MCF 10A (cell line): Measurements from ENCODE around the gene TAF3. TPM values are rescaled to one million over a fixed set of nuclear protein-coding genes. Genes with fewer than 3 reads are reported as not detected.
"Not testable (repeated sequence)": the region's sequence is repeated elsewhere in the genome, so short reads cannot be mapped to it uniquely, and the experiment has no call there.

Experiments
- Bru-seq: library from RNA; stranded (reverse); fragments of 400-500 nt; gene quantifications from one replicate; lab custom pipeline; 2021; lab: Mats Ljungman, UMichigan
- BruChase-seq, 2 experiments: library from RNA; stranded (reverse); fragments of 400-500 nt; gene quantifications; one replicate each; lab custom pipeline; 2021; lab: Mats Ljungman, UMichigan
- BruUV-seq: library from RNA; stranded (reverse); fragments of 400-500 nt; replicated peaks from 2 replicates; lab custom pipeline; 2021; lab: Mats Ljungman, UMichigan
- CTCF ChIA-PET: fragments of 300-600 bp; sonication (Branson Sonifier 250); formaldehyde crosslinking; extraction: SDS; loops from one replicate; lab custom pipeline; 2021; ENCODE audit warnings: antibody characterized with exemption, inconsistent platforms; lab: Yijun Ruan, JAX
- POLR2A ChIA-PET: fragments of 300-600, 350-650 bp; sonication (Branson Sonifier 250); formaldehyde crosslinking; extraction: SDS; loops from one replicate; lab custom pipeline; 2020; ENCODE audit warnings: antibody characterized with exemption, inconsistent platforms; lab: Yijun Ruan, JAX
- DNase-seq: peaks from one replicate; pipeline ENCODE4 v3.0.0-alpha.2; 2018; ENCODE audit not compliant: unreplicated experiment
- H3K27ac Mint-ChIP-seq: one replicate; pipeline ENCODE4 v1.8.0; 2022; ENCODE audit warnings: mild to moderate bottlenecking, low read depth, mixed read lengths; ENCODE audit not compliant: unreplicated experiment
- H3K27me3 Mint-ChIP-seq: one replicate; pipeline ENCODE4 v1.8.0; 2022; ENCODE audit warnings: mixed read lengths; ENCODE audit not compliant: insufficient read depth, unreplicated experiment
- H3K36me3 Mint-ChIP-seq: one replicate; pipeline ENCODE4 v1.8.0; 2022; ENCODE audit warnings: mild to moderate bottlenecking, moderate library complexity, mixed read lengths; ENCODE audit not compliant: insufficient read depth, unreplicated experiment
- H3K4me1 Mint-ChIP-seq: one replicate; pipeline ENCODE4 v1.8.0; 2022; ENCODE audit warnings: mixed read lengths; ENCODE audit not compliant: insufficient read depth, unreplicated experiment
- H3K4me3 Mint-ChIP-seq: one replicate; pipeline ENCODE4 v1.8.0; 2022; ENCODE audit warnings: mild to moderate bottlenecking, moderate library complexity, mixed read lengths; ENCODE audit not compliant: unreplicated experiment
- H3K9me3 Mint-ChIP-seq: one replicate; pipeline ENCODE4 v1.8.0; 2022; ENCODE audit warnings: mixed read lengths; ENCODE audit not compliant: unreplicated experiment
- intact Hi-C: fragments of 100-400 bp; cut with micrococcal nuclease; formaldehyde crosslinking; loops from 2 replicates; pipeline ENCODE4 v1.14.1; 2022
- long read RNA-seq: library from polyadenylated mRNA; stranded (forward); transcript quantifications from one replicate; pipeline ENCODE4 v2.0.0, GENCODE V29; 2022
- total RNA-seq: library from RNA; stranded (reverse); gene quantifications from 2 replicates; pipeline ENCODE4 v1.2.3, GENCODE V29; 2022
- TF ChIP-seq, protein P1 (sequence below): fragments of 200-600 bp; IDR thresholded peaks from one replicate; pipeline ENCODE4 v1.8.0; 2022; ENCODE audit warnings: antibody characterized with exemption, mild to moderate bottlenecking; ENCODE audit not compliant: unreplicated experiment

Gene TAF3, protein sequence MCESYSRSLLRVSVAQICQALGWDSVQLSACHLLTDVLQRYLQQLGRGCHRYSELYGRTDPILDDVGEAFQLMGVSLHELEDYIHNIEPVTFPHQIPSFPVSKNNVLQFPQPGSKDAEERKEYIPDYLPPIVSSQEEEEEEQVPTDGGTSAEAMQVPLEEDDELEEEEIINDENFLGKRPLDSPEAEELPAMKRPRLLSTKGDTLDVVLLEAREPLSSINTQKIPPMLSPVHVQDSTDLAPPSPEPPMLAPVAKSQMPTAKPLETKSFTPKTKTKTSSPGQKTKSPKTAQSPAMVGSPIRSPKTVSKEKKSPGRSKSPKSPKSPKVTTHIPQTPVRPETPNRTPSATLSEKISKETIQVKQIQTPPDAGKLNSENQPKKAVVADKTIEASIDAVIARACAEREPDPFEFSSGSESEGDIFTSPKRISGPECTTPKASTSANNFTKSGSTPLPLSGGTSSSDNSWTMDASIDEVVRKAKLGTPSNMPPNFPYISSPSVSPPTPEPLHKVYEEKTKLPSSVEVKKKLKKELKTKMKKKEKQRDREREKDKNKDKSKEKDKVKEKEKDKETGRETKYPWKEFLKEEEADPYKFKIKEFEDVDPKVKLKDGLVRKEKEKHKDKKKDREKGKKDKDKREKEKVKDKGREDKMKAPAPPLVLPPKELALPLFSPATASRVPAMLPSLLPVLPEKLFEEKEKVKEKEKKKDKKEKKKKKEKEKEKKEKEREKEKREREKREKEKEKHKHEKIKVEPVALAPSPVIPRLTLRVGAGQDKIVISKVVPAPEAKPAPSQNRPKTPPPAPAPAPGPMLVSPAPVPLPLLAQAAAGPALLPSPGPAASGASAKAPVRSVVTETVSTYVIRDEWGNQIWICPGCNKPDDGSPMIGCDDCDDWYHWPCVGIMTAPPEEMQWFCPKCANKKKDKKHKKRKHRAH
- total RNA-seq = 9.3 and 9.9 TPM in 2 replicates
- percentile 63 among the genes with signal in this experiment for Bru-seq, nascent RNA
- percentile 59 among the genes with signal in this experiment for BruChase-seq, experiment 1, labeled RNA remaining after a 6-hour chase
- percentile 58 among the genes with signal in this experiment for BruChase-seq, experiment 2, labeled RNA remaining after a 2-hour chase
- long read RNA-seq, full-length matches to known transcripts = 11 of 20 reads
- long read RNA-seq, partial matches to known transcripts = 6 of 20 reads
- long read RNA-seq, other reads (novel, unspliced or antisense) = 3 of 20 reads

DNA sequence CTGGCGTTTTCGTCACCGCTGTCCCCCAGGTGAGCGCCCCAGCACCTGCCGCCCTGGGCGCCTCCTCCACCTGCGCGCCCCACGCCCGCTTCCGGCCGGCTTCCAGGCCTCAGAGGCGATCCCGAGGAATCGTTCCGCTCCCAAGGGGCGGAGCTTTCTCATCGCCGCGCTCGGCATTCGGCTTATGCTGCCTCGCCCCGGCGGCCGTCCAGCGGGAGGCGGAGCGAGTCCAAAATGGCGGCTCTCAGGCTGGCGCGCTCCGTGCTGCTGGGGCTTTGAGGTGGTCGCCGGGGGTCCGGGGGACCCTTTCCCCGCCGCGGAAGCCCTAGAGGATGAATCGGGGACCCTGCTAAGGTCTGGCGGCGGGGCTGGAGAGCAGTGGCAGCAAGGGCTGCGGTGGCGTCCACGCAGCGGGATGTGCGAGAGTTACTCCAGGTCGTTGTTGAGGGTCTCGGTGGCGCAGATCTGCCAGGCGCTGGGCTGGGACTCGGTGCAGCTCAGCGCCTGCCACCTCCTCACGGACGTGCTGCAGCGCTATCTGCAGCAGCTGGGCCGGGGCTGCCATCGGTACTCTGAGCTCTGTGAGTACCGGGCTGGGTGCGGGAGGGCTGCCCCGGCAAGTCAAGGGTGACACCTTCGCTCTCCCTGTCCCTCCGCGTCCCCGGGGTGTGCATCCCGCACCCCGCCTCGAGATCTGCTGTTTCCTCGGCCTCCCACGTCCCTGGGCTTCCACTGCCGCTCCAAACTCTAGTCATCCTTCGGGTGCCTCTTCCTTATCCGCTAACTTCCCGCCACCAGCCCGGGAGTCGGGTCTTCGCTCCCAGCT lies at the start of gene TAF3:
TAF3 (plus strand) TSS at position 211 of the 826 bp plus-strand sequence; CDS start at position 416, 205 bp downstream.
- intact Hi-C loops = loop anchor here (1.0 kb wide), 3 partner anchors 30 to 293 kb away; partner anchors contain the start of gene ATP5F1C
- Mint-ChIP-seq H3K27ac (peak within 1 kb of the TSS; percentile 57), H3K9me3 (no peaks in the 10 kb centered on the region), H3K4me3 (peak within 1 kb of the TSS; percentile 94), H3K27me3 (no peaks in the 10 kb centered on the region), H3K36me3 (peaks cover 13% of the 10 kb centered on the region), H3K4me1 (peaks cover 24% of the 10 kb centered on the region)
- TF ChIP-seq, protein P1, sequence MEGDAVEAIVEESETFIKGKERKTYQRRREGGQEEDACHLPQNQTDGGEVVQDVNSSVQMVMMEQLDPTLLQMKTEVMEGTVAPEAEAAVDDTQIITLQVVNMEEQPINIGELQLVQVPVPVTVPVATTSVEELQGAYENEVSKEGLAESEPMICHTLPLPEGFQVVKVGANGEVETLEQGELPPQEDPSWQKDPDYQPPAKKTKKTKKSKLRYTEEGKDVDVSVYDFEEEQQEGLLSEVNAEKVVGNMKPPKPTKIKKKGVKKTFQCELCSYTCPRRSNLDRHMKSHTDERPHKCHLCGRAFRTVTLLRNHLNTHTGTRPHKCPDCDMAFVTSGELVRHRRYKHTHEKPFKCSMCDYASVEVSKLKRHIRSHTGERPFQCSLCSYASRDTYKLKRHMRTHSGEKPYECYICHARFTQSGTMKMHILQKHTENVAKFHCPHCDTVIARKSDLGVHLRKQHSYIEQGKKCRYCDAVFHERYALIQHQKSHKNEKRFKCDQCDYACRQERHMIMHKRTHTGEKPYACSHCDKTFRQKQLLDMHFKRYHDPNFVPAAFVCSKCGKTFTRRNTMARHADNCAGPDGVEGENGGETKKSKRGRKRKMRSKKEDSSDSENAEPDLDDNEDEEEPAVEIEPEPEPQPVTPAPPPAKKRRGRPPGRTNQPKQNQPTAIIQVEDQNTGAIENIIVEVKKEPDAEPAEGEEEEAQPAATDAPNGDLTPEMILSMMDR = no peak
- POLR2A ChIA-PET = interaction anchor here (0.6 to 8.4 kb wide), 26 partner anchors 9 to 1484 kb away, joined by 3 to 129 read pairs (median 4); partner anchors contain the start of genes ATP5F1C and KIN
- no TSS peak for BruUV-seq
- CTCF ChIA-PET = interaction anchor here (0.5 to 3.4 kb wide), 20 partner anchors 9 to 1390 kb away, joined by 3 to 15 read pairs (median 4); no protein-coding TSS in a partner anchor
- DNase-seq = peak; percentile 92

DNA sequence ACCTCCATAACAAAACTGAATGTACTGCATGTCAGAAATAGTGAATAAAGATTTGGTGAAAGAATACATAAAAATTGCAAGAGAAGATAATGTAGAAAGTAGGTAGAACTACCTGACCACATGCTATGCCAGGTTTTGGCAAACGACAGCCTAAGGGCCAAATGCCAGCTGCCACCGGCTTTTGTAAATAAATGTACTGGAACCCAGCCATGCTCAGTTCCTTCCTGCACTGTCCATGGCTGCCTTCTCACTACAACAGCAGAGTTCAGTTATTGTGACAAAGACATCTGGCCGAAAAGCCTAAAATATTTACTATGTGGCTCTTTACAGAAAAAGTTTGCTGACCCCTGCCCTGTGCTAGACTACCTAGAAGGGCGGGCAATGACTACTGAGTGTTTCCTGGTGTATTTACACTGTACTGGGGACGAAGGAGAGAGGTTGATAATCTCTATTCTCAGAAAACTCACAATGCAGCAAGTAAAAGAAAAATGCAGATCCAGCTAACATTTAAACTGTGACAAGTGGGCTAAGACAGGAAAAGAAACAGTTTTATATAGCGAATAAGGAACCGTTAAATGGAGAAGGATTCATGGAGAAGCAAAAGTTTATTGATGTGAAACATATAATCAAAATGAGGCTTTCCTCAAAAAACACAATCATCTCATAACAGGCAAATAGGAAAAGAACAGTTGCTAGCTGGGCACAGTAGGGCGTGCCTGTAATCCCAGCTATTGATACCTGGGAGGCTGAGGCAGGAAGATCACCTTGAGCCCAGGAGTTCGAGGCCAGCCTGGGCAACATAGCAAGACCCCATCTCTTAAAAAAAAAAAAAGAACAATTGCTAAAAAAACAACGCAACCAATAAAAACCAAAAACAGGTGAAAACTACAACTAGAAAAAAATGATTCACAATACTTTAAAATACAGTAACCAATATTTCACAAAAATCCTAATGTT lies 44.2 kb upstream of the TAF3 start:
- peak; percentile 52 for DNase-seq
- TF ChIP-seq, protein P1 = no peak
- Mint-ChIP-seq H3K27me3 (no peaks in the 10 kb centered on the region), H3K36me3 (peaks cover 98% of the 10 kb centered on the region), H3K4me3 (no peak overlapping the region), H3K27ac (no peak overlapping the region), H3K4me1 (peaks cover 8% of the 10 kb centered on the region), H3K9me3 (no peaks in the 10 kb centered on the region)
- BruUV-seq = no TSS peak
- ChIA-PET CTCF (interaction anchor here (0.6 to 0.7 kb wide), 2 partner anchors 1091 to 1204 kb away, joined by 3 read pairs; no protein-coding TSS in a partner anchor), POLR2A (interaction anchor here (1.6 to 4.2 kb wide), 2 partner anchors 14 to 45 kb away, joined by 3 to 28 read pairs; partner anchors contain the start of genes ATP5F1C and KIN)
- intact Hi-C loops = no loop called here

DNA sequence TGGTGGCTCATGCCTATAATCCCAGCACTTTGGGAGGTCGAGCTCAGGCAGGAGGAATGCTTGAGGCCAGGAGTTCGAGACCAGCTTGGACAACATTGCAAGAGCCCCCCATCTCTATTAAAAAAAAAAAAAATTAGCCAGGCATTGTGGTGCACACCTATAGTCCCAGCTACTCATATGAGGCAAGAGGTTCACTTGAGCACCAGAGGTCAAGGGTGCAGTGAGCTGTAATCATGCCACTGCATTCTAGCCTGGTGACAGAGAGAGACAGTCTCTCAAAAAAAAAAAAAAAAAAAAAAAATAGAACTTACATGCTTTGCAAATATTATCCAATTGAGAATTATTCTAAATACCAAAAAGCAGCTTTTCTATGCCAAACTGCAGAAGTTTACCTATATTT lies 41.5 kb upstream of the TAF3 start:
- Mint-ChIP-seq H3K4me3 (no peak overlapping the region), H3K4me1 (peaks cover 8% of the 10 kb centered on the region), H3K9me3 (no peaks in the 10 kb centered on the region), H3K27ac (no peak overlapping the region), H3K27me3 (no peaks in the 10 kb centered on the region), H3K36me3 (peaks cover 74% of the 10 kb centered on the region)
- intact Hi-C loops = no loop called here
- CTCF ChIA-PET = interaction anchor here (0.6 to 1.3 kb wide), 2 partner anchors 252 to 266 kb away, joined by 4 to 5 read pairs; no protein-coding TSS in a partner anchor
- DNase-seq = no peak
- POLR2A ChIA-PET = interaction anchor here (0.6 to 4.2 kb wide), 2 partner anchors 11 to 1313 kb away, joined by 4 to 28 read pairs; partner anchors contain the start of genes ATP5F1C and KIN
- BruUV-seq = no TSS peak
- TF ChIP-seq, protein P1 = no peak

DNA sequence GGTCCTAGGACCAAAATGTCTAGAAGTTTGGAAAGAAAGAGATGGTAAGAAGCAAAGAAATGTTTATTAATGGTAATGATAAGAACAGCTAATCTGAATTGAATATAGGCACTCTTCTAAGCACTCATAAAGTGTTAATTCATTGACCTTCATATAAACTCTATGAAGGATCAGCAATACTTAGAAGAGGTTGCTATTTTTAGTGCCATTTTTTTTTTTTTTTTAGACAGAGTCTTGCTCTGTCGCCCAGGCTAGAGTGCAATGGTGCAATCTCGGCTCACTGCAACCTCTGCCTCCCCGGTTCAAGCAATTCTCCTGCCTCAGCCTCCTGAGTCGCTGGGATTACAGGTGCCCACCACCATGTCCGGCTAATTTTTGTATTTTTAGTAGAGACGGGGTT lies 36.1 kb upstream of the TAF3 start:
- POLR2A ChIA-PET, DNase-seq, H3K4me3 Mint-ChIP-seq, H3K27me3 Mint-ChIP-seq, BruUV-seq, intact Hi-C loops, H3K27ac Mint-ChIP-seq, H3K9me3 Mint-ChIP-seq: not testable (repeated sequence)
- peaks cover 16% of the 10 kb centered on the region for H3K4me1 Mint-ChIP-seq
- H3K36me3 Mint-ChIP-seq = peaks cover 34% of the 10 kb centered on the region
- CTCF ChIA-PET = interaction anchor here (0.6 kb wide), 1 partner anchor 40 kb away, joined by 3 read pairs; no protein-coding TSS in a partner anchor
